Activated T-cell treated with anti-CD3 and anti-CD28 coated beads, Interleukin-2, amount 50 U/mL, for 72 hours (primary cell): Measurements from ENCODE around the gene YOD1. TPM values are rescaled to one million over a fixed set of nuclear protein-coding genes. Genes with fewer than 3 reads are reported as not detected.

Source experiments
- ATAC-seq, 2 donors: fragments of 150-1000 bp; cut with Tn5 transposase; replicated peaks in 1 of 2; 2 replicates each; pipeline ENCODE4 v1.10.0; 2021; ENCODE audit warnings: moderate library complexity in 2 of 2, mild to moderate bottlenecking in 1 of 2
- DNase-seq, 2 donors: peaks; one replicate each; pipeline ENCODE4 v3.0.0; 2021 to 2022; ENCODE audit warnings: mixed read lengths in 1 of 2
- H3K27ac Mint-ChIP-seq: one replicate; pipeline ENCODE4 v1.8.0; 2022; ENCODE audit warnings: mild to moderate bottlenecking, moderate library complexity, mixed read lengths
- H3K27me3 Mint-ChIP-seq: one replicate; pipeline ENCODE4 v1.8.0; 2022; ENCODE audit warnings: low read depth, mixed read lengths
- H3K36me3 Mint-ChIP-seq, 2 donors: one replicate each; pipeline ENCODE4 v1.8.0; 2022; ENCODE audit warnings: mixed read lengths in 2 of 2, mild to moderate bottlenecking in 1 of 2; ENCODE audit not compliant: insufficient read depth in 2 of 2
- H3K4me1 Mint-ChIP-seq: one replicate; pipeline ENCODE4 v1.8.0; 2022; ENCODE audit warnings: low read depth, mixed read lengths
- H3K4me3 Mint-ChIP-seq, 2 donors: one replicate each; pipeline ENCODE4 v1.8.0; 2022; ENCODE audit warnings: mild to moderate bottlenecking in 2 of 2, mixed read lengths in 2 of 2, moderate library complexity in 2 of 2
- H3K9me3 Mint-ChIP-seq, 2 donors: one replicate each; pipeline ENCODE4 v1.8.0; 2022; ENCODE audit warnings: mixed read lengths in 2 of 2
- total RNA-seq, 2 donors: library from RNA; stranded (reverse); gene quantifications; one replicate each; pipeline ENCODE4 v1.2.3, GENCODE V29; 2022

Gene YOD1
- total RNA-seq, 2 donors from 2014 or later: 12.6 to 13.2 TPM

GRCh38 chr1:207067185-207067584, 16.2 kb upstream of the YOD1 start:
- Mint-ChIP-seq H3K9me3 (no peaks in the 10 kb centered on the region), H3K27ac (no peak overlapping the region), H3K36me3 (peaks cover 0 to 3% of the 10 kb centered on the region in 2 donors), H3K4me1 (peaks cover 25% of the 10 kb centered on the region), H3K27me3 (no peaks in the 10 kb centered on the region), H3K4me3 (no peak overlapping the region)
- DNase-seq: no peak
- ATAC-seq: no peak

GRCh38 chr1:207064561-207064960, 13.6 kb upstream of the YOD1 start:
- Mint-ChIP-seq H3K27me3 (no peaks in the 10 kb centered on the region), H3K36me3 (peaks cover 0 to 3% of the 10 kb centered on the region in 2 donors), H3K9me3 (no peaks in the 10 kb centered on the region), H3K27ac (no peak overlapping the region), H3K4me1 (peaks cover 8% of the 10 kb centered on the region), H3K4me3 (no peak overlapping the region)
- DNase-seq (no peak), ATAC-seq (no peak)

GRCh38 chr1:207063014-207063413, 12.0 kb upstream of the YOD1 start:
- no peaks in the 10 kb centered on the region for H3K36me3 Mint-ChIP-seq
- H3K4me1 Mint-ChIP-seq: no peaks in the 10 kb centered on the region
- no peak overlapping the region for H3K4me3 Mint-ChIP-seq
- H3K27ac Mint-ChIP-seq: no peak overlapping the region
- ATAC-seq (no peak), DNase-seq (no peak)
- H3K9me3 Mint-ChIP-seq: no peaks in the 10 kb centered on the region
- no peaks in the 10 kb centered on the region for H3K27me3 Mint-ChIP-seq

GRCh38 chr1:207062058-207062457, 11.1 kb upstream of the YOD1 start:
- H3K4me3 Mint-ChIP-seq: no peak overlapping the region
- no peaks in the 10 kb centered on the region for H3K4me1 Mint-ChIP-seq
- no peaks in the 10 kb centered on the region for H3K9me3 Mint-ChIP-seq
- H3K27ac Mint-ChIP-seq: no peak overlapping the region
- ATAC-seq (no peak), DNase-seq (no peak)
- no peaks in the 10 kb centered on the region for H3K27me3 Mint-ChIP-seq
- no peaks in the 10 kb centered on the region for H3K36me3 Mint-ChIP-seq

GRCh38 chr1:207060596-207060995, 9.6 kb upstream of the YOD1 start:
- Mint-ChIP-seq H3K27ac (no peak overlapping the region), H3K4me1 (no peaks in the 10 kb centered on the region), H3K36me3 (no peaks in the 10 kb centered on the region), H3K9me3 (no peaks in the 10 kb centered on the region), H3K27me3 (no peaks in the 10 kb centered on the region), H3K4me3 (no peak overlapping the region)
- DNase-seq: no peak
- ATAC-seq: no peak

- Mint-ChIP-seq H3K4me3 (no peak overlapping the region), H3K36me3 (no peaks in the 10 kb centered on the region), H3K27ac (no peak overlapping the region), H3K9me3 (no peaks in the 10 kb centered on the region), H3K27me3 (no peaks in the 10 kb centered on the region), H3K4me1 (peaks cover 3% of the 10 kb centered on the region)
- ATAC-seq (no peak), DNase-seq (no peak)
Measured at GRCh38 chr1:207059881-207060280, 8.9 kb upstream of the YOD1 start.

- no peak overlapping the region for H3K4me3 Mint-ChIP-seq
- DNase-seq (no peak), ATAC-seq (no peak)
- no peak overlapping the region for H3K27ac Mint-ChIP-seq
- H3K4me1 Mint-ChIP-seq: peaks cover 9% of the 10 kb centered on the region
- H3K9me3 Mint-ChIP-seq: no peaks in the 10 kb centered on the region
- H3K27me3 Mint-ChIP-seq: no peaks in the 10 kb centered on the region
- no peaks in the 10 kb centered on the region for H3K36me3 Mint-ChIP-seq
Measured at GRCh38 chr1:207058878-207059867, 8.2 kb upstream of the YOD1 start.

- H3K4me3 Mint-ChIP-seq: no peak overlapping the region
- ATAC-seq: no peak
- H3K36me3 Mint-ChIP-seq: no peaks in the 10 kb centered on the region
- no peak overlapping the region for H3K27ac Mint-ChIP-seq
- no peaks in the 10 kb centered on the region for H3K9me3 Mint-ChIP-seq
- H3K27me3 Mint-ChIP-seq: no peaks in the 10 kb centered on the region
- H3K4me1 Mint-ChIP-seq: peaks cover 14% of the 10 kb centered on the region
- no peak for DNase-seq
Measured at GRCh38 chr1:207058252-207058651, 7.2 kb upstream of the YOD1 start.

GRCh38 chr1:207056673-207057072, 5.7 kb upstream of the YOD1 start:
- ATAC-seq (no peak), DNase-seq (no peak)
- peaks cover 21% of the 10 kb centered on the region for H3K4me1 Mint-ChIP-seq
- no peak overlapping the region for H3K4me3 Mint-ChIP-seq
- H3K27ac Mint-ChIP-seq: no peak overlapping the region
- H3K27me3 Mint-ChIP-seq: no peaks in the 10 kb centered on the region
- H3K36me3 Mint-ChIP-seq: no peaks in the 10 kb centered on the region
- no peaks in the 10 kb centered on the region for H3K9me3 Mint-ChIP-seq

- no peaks in the 10 kb centered on the region for H3K9me3 Mint-ChIP-seq
- no peaks in the 10 kb centered on the region for H3K27me3 Mint-ChIP-seq
- H3K4me1 Mint-ChIP-seq: peaks cover 30% of the 10 kb centered on the region
- H3K4me3 Mint-ChIP-seq: no peak overlapping the region
- H3K27ac Mint-ChIP-seq: no peak overlapping the region
- DNase-seq (no peak), ATAC-seq (no peak)
- H3K36me3 Mint-ChIP-seq: no peaks in the 10 kb centered on the region
Measured at GRCh38 chr1:207055386-207056001, 4.5 kb upstream of the YOD1 start.

GRCh38 chr1:207054491-207054890, 3.5 kb upstream of the YOD1 start:
- Mint-ChIP-seq H3K9me3 (no peaks in the 10 kb centered on the region), H3K27me3 (no peaks in the 10 kb centered on the region), H3K4me1 (peaks cover 34% of the 10 kb centered on the region), H3K4me3 (peak overlapping the region; percentile 98 to 100), H3K27ac (no peak overlapping the region), H3K36me3 (peaks cover 1 to 6% of the 10 kb centered on the region in 2 donors)
- no peak for DNase-seq
- no peak for ATAC-seq

- DNase-seq (peak; percentile 96 to 97), ATAC-seq (peak; percentile 88 to 89)
- Mint-ChIP-seq H3K27ac (peak within 1 kb of the TSS; percentile 76), H3K36me3 (peaks cover 1 to 6% of the 10 kb centered on the region in 2 donors), H3K27me3 (no peaks in the 10 kb centered on the region), H3K4me3 (peak within 1 kb of the TSS; percentile 98 to 100), H3K9me3 (no peaks in the 10 kb centered on the region), H3K4me1 (peaks cover 42% of the 10 kb centered on the region)
Measured at GRCh38 chr1:207052911-207053769, 2.1 kb upstream of the YOD1 start, which contains the start of gene PFKFB2. Gene PFKFB2 (plus strand): TSS chr1:207053275. CDS start chr1:207054718, 1,443 bp downstream.
